Neural progenitor cell (in vitro differentiated cells): Measurements from ENCODE around the gene VSIG2. TPM values are rescaled to one million over a fixed set of nuclear protein-coding genes. Genes with fewer than 3 reads are reported as not detected.

Experiments used
- DNase-seq: peaks from one replicate; pipeline ENCODE4 v3.0.0-alpha.2; 2016; ENCODE audit warnings: low spot score
- H2AFZ ChIP-seq: fragments of 200-600 bp; sonication (generic); replicated peaks from 2 replicates; pipeline ENCODE4 v1.6.1; 2016; ENCODE audit warnings: antibody characterized with exemption
- H3F3A ChIP-seq: fragments of 200-600 bp; sonication (generic); 2 replicates; pipeline ENCODE4 v1.6.1; 2016; ENCODE audit warnings: antibody characterized with exemption, low read depth
- H3K27ac ChIP-seq: fragments of 200-600 bp; sonication (generic); 2 replicates; pipeline ENCODE4 v1.5.1; 2016; ENCODE audit warnings: mild to moderate bottlenecking
- H3K27me3 ChIP-seq: fragments of 200-600 bp; sonication (generic); 2 replicates; pipeline ENCODE4 v1.6.1; 2016; ENCODE audit warnings: mild to moderate bottlenecking, moderate library complexity
- H3K36me3 ChIP-seq: fragments of 200-600 bp; sonication (generic); 2 replicates; pipeline ENCODE4 v1.5.1; 2016
- H3K4me1 ChIP-seq: fragments of 200-600 bp; sonication (generic); 2 replicates; pipeline ENCODE4 v1.6.1; 2016; ENCODE audit warnings: mixed run types
- H3K4me2 ChIP-seq: fragments of 200-600 bp; sonication (generic); 2 replicates; pipeline ENCODE4 v1.6.1; 2016
- H3K4me3 ChIP-seq: fragments of 200-600 bp; sonication (generic); 2 replicates; pipeline ENCODE4 v1.5.1; 2016
- H3K79me2 ChIP-seq: fragments of 200-600 bp; sonication (generic); 2 replicates; pipeline ENCODE4 v1.6.1; 2016; ENCODE audit warnings: low read depth
- H3K9ac ChIP-seq: fragments of 200-600 bp; sonication (generic); 2 replicates; pipeline ENCODE4 v1.6.1; 2016
- H3K9me3 ChIP-seq: fragments of 200-600 bp; sonication (generic); 2 replicates; pipeline ENCODE4 v1.5.1; 2016; ENCODE audit warnings: low read depth
- H4K20me1 ChIP-seq: fragments of 200-600 bp; sonication (generic); 2 replicates; pipeline ENCODE4 v1.6.1; 2016; ENCODE audit warnings: low read depth
- H3K27ac Mint-ChIP-seq: 3 replicates; pipeline ENCODE4 v1.8.0; 2021; ENCODE audit warnings: mixed read lengths
- H3K27me3 Mint-ChIP-seq: 2 replicates; pipeline ENCODE4 v1.8.0; 2022; ENCODE audit warnings: low read depth, mild to moderate bottlenecking, inconsistent platforms, moderate library complexity, mixed read lengths; ENCODE audit not compliant: insufficient read depth
- H3K36me3 Mint-ChIP-seq: 3 replicates; pipeline ENCODE4 v1.8.0; 2021; ENCODE audit warnings: mixed read lengths
- H3K4me1 Mint-ChIP-seq: 3 replicates; pipeline ENCODE4 v1.8.0; 2021; ENCODE audit warnings: mixed read lengths
- H3K4me3 Mint-ChIP-seq: 3 replicates; pipeline ENCODE4 v1.8.0; 2021; ENCODE audit warnings: mild to moderate bottlenecking, moderate library complexity, mixed read lengths
- H3K9me3 Mint-ChIP-seq: 3 replicates; pipeline ENCODE4 v1.8.0; 2020; ENCODE audit warnings: mixed read lengths
- EZH2 ChIP-seq: fragments of 200-600 bp; sonication (generic); IDR thresholded peaks from 2 replicates; pipeline ENCODE4 v1.6.1; 2017; ENCODE audit warnings: antibody characterized with exemption, mild to moderate bottlenecking, moderate library complexity
- EZH2phosphoT487 ChIP-seq: fragments of 200-600 bp; sonication (generic); IDR thresholded peaks from 2 replicates; pipeline ENCODE4 v1.6.1; 2017; ENCODE audit warnings: antibody characterized with exemption
- total RNA-seq: library from RNA; depleted of rRNA; stranded (reverse); fragments of >200 nt; gene quantifications from 2 replicates; pipeline ENCODE4 v1.2.3, GENCODE V29; 2015; ENCODE audit warnings: low replicate concordance
- TF ChIP-seq, protein P1 (sequence below): fragments of 200-600 bp; sonication (generic); IDR thresholded peaks from 2 replicates; pipeline ENCODE4 v1.5.1; 2017; ENCODE audit warnings: antibody characterized with exemption, mild to moderate bottlenecking

Gene VSIG2
- total RNA-seq, 1 donor from 2014 or later, result not detected

DNA sequence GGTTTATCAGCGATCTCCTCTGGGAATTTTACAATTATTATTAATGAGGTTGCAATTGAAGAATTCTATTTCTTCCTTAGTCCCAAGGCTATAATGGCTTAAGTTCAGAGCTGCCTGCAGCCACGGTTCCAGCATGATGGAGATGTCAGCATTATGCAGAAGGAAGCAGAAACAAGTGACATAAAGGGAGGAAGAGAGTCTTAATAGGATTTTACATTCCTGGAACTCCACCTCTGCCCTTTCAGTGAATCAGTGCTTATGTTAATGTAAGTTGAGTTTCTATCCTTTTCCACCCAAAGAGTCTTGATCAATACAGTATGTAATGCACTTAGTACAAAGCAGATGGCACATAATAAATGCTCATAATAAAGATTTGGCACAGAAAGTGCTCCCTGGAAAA lies 23.9 kb downstream of the VSIG2 start:
- no peak overlapping the region for H2AFZ ChIP-seq

DNA sequence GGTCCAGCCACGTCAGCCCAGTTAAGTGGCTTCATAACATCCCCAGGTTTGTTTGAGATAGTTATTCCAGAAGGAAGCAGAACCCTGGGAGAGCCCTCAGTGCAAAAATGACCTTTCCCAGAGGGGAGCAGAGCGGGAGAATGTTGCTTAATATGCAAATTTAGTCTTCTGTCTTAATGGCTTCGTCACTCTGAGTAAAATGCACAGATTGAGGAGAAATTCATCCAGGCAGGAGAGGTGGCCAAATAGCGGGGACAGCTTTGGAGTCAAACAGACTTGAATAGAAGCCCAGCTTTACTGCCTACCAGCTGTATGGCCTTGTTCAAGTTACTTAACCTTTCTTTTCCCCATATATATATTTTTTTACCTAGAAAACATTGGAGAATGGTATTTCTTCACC lies 24.6 kb downstream of the VSIG2 start:
- Histone ChIP-seq H3K27ac (no peak overlapping the region), H3K4me3 (no peak overlapping the region), H3F3A (no peaks in the 10 kb centered on the region), H4K20me1 (no peaks in the 10 kb centered on the region), H3K4me1 (peaks cover 28% of the 10 kb centered on the region), H3K36me3 (no peaks in the 10 kb centered on the region), H3K9me3 (no peaks in the 10 kb centered on the region), H3K27me3 (peaks cover 32% of the 10 kb centered on the region), H3K4me2 (no peak overlapping the region), H3K9ac (no peak overlapping the region), H2AFZ (no peak overlapping the region), H3K79me2 (no peaks in the 10 kb centered on the region)
- Mint-ChIP-seq H3K9me3 (no peaks in the 10 kb centered on the region), H3K27me3 (peaks cover 21% of the 10 kb centered on the region), H3K4me3 (no peak overlapping the region), H3K27ac (no peak overlapping the region), H3K36me3 (no peaks in the 10 kb centered on the region), H3K4me1 (peaks cover 42% of the 10 kb centered on the region)
- TF ChIP-seq, protein P1, sequence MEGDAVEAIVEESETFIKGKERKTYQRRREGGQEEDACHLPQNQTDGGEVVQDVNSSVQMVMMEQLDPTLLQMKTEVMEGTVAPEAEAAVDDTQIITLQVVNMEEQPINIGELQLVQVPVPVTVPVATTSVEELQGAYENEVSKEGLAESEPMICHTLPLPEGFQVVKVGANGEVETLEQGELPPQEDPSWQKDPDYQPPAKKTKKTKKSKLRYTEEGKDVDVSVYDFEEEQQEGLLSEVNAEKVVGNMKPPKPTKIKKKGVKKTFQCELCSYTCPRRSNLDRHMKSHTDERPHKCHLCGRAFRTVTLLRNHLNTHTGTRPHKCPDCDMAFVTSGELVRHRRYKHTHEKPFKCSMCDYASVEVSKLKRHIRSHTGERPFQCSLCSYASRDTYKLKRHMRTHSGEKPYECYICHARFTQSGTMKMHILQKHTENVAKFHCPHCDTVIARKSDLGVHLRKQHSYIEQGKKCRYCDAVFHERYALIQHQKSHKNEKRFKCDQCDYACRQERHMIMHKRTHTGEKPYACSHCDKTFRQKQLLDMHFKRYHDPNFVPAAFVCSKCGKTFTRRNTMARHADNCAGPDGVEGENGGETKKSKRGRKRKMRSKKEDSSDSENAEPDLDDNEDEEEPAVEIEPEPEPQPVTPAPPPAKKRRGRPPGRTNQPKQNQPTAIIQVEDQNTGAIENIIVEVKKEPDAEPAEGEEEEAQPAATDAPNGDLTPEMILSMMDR, result no peak
- no peak for TF ChIP-seq EZH2
- no peak for TF ChIP-seq EZH2phosphoT487
- DNase-seq, result no peak

More for the DNA sequence above, 23.9 kb downstream of the VSIG2 start:
- H3K36me3 Mint-ChIP-seq, result no peaks in the 10 kb centered on the region
- Histone ChIP-seq H3K9me3 (no peaks in the 10 kb centered on the region), H3K9ac (no peak overlapping the region), H3K79me2 (no peaks in the 10 kb centered on the region), H3F3A (no peaks in the 10 kb centered on the region), H3K4me1 (peaks cover 27% of the 10 kb centered on the region), H3K36me3 (no peaks in the 10 kb centered on the region), H3K27ac (no peak overlapping the region), H3K4me2 (peak overlapping the region; percentile 15), H4K20me1 (no peaks in the 10 kb centered on the region), H3K27me3 (peaks cover 26% of the 10 kb centered on the region), H3K4me3 (no peak overlapping the region)
- TF ChIP-seq, protein P1, result no peak
- TF ChIP-seq EZH2phosphoT487, result no peak
- no peak overlapping the region for H3K27ac Mint-ChIP-seq
- no peak overlapping the region for H3K4me3 Mint-ChIP-seq
- no peak for DNase-seq
- no peaks in the 10 kb centered on the region for H3K9me3 Mint-ChIP-seq
- peaks cover 21% of the 10 kb centered on the region for H3K27me3 Mint-ChIP-seq
- peaks cover 35% of the 10 kb centered on the region for H3K4me1 Mint-ChIP-seq

DNA sequence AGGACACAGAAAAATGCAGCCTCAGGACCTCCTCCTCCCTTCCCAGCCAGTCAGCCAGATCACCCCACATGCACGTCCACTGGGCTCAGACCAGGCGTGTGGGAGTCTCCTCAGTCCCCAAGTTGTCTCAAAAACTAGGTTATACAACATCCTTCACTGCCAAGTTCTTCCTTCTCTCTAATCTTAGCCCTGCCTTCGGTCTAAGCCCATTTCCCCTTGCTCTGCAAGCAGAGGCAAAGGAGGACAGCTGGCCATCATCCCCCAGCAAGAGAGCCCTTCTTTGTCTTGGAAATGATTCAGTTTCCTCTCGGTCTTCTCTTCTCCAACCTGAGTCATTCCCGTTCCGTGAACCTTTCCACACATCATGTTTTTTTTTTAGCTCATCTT lies 26.3 kb downstream of the VSIG2 start:
- DNase-seq, result no peak
- Histone ChIP-seq H4K20me1 (no peaks in the 10 kb centered on the region), H3F3A (no peaks in the 10 kb centered on the region), H3K27me3 (peaks cover 48% of the 10 kb centered on the region), H2AFZ (no peak overlapping the region), H3K9me3 (no peaks in the 10 kb centered on the region), H3K36me3 (no peaks in the 10 kb centered on the region), H3K4me1 (peaks cover 28% of the 10 kb centered on the region), H3K79me2 (no peaks in the 10 kb centered on the region), H3K9ac (no peak overlapping the region), H3K4me2 (no peak overlapping the region), H3K4me3 (no peak overlapping the region), H3K27ac (no peak overlapping the region)
- H3K27ac Mint-ChIP-seq, result peak overlapping the region; percentile 0
- no peaks in the 10 kb centered on the region for H3K36me3 Mint-ChIP-seq
- H3K4me1 Mint-ChIP-seq, result peaks cover 59% of the 10 kb centered on the region
- peak overlapping the region; percentile 20 for H3K4me3 Mint-ChIP-seq
- H3K27me3 Mint-ChIP-seq, result peaks cover 21% of the 10 kb centered on the region
- TF ChIP-seq EZH2 (no peak), EZH2phosphoT487 (no peak)
- no peaks in the 10 kb centered on the region for H3K9me3 Mint-ChIP-seq

DNA sequence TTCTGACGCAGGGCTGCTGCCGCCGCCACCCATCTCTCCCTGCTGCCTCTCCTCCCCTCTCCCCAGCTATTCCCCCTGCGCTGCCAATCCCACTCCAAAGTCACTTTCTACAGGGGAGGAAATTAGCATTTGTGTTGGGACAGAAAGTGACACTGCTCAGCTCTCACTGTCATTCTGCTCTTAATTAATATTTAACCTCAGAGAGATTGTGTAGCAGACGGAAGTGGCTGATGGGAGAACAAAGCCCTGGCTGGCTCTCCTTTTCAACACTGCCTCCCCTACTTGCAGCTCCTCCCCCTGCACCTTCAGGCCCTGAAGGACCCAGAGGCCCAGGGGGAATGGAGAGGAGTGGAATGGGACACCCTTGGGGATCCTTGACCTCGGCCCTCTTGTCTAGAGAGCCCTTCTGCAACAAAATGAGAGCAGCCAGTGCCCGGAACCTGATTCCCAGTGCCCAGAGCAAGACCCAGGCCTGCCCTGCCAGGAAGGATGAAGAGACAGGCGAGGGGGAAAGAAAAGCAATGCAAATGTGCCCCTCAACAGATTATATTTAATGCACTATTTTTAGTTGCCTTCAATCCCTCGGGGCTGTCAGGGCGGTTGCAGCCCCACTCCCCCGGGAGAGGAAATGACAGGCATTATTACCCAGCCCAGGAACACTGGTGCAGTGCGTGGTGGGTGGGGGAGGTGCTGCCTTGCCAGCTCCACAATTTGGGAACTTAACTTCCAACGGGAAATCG lies 26.9 kb downstream of the VSIG2 start:
- H3F3A ChIP-seq, result no peaks in the 10 kb centered on the region
- TF ChIP-seq EZH2phosphoT487, result no peak
- TF ChIP-seq EZH2, result no peak
- TF ChIP-seq, protein P1, result no peak
- no peaks in the 10 kb centered on the region for H3K9me3 ChIP-seq
- no peaks in the 10 kb centered on the region for H3K36me3 ChIP-seq
- no peaks in the 10 kb centered on the region for H4K20me1 ChIP-seq
- peaks cover 54% of the 10 kb centered on the region for H3K27me3 ChIP-seq
- no peak overlapping the region for H3K4me3 ChIP-seq
- no peak overlapping the region for H3K9ac ChIP-seq
- peak overlapping the region; percentile 15 for H3K4me3 Mint-ChIP-seq
- no peaks in the 10 kb centered on the region for H3K9me3 Mint-ChIP-seq
- no peaks in the 10 kb centered on the region for H3K36me3 Mint-ChIP-seq
- H3K27ac ChIP-seq, result no peak overlapping the region
- no peak for DNase-seq
- H3K4me2 ChIP-seq, result peak overlapping the region; percentile 31
- peak overlapping the region; percentile 64 for H3K27ac Mint-ChIP-seq
- peaks cover 21% of the 10 kb centered on the region for H3K27me3 Mint-ChIP-seq
- peaks cover 28% of the 10 kb centered on the region for H3K4me1 ChIP-seq
- H3K4me1 Mint-ChIP-seq, result peaks cover 60% of the 10 kb centered on the region
- no peaks in the 10 kb centered on the region for H3K79me2 ChIP-seq
- peak overlapping the region; percentile 63 for H2AFZ ChIP-seq
